PC-9 (cell line): ENCODE data around the gene CNTNAP5.

Source experiments
- EZH2 ChIP-seq: fragments of 200-600 bp; sonication (generic); IDR thresholded peaks from 2 replicates; pipeline ENCODE4 v1.8.0; 2017; ENCODE audit warnings: antibody characterized with exemption, low read depth
- TF ChIP-seq, protein P1 (sequence below): fragments of 200-600 bp; sonication (generic); conservative IDR thresholded peaks from 2 replicates; pipeline ENCODE4 v1.6.1; 2017; ENCODE audit warnings: mixed run types, antibody characterized with exemption, mild to moderate bottlenecking, moderate library complexity

DNA sequence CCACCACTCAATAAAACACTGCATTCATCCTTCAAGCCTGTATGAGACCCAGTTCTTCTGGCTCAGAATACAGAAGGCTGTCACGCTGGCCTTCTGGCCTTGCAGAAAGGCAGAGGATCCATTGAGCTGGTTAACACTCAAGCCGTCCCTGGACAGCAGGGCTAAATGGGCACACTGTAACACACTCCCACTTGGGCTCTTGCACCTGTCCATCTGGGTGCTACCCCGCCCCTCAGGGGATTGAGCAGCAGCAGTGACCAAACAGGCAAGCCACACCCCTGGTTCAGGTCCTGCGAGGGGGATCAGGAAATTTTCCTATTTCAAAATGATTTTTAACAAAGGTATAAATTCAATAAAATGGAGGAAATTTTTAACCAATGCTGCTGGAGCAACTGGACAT is 936.0 kb downstream of the CNTNAP5 start:
- TF ChIP-seq, protein P1, sequence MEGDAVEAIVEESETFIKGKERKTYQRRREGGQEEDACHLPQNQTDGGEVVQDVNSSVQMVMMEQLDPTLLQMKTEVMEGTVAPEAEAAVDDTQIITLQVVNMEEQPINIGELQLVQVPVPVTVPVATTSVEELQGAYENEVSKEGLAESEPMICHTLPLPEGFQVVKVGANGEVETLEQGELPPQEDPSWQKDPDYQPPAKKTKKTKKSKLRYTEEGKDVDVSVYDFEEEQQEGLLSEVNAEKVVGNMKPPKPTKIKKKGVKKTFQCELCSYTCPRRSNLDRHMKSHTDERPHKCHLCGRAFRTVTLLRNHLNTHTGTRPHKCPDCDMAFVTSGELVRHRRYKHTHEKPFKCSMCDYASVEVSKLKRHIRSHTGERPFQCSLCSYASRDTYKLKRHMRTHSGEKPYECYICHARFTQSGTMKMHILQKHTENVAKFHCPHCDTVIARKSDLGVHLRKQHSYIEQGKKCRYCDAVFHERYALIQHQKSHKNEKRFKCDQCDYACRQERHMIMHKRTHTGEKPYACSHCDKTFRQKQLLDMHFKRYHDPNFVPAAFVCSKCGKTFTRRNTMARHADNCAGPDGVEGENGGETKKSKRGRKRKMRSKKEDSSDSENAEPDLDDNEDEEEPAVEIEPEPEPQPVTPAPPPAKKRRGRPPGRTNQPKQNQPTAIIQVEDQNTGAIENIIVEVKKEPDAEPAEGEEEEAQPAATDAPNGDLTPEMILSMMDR: no peak
- TF ChIP-seq EZH2: no peak
